A549 (cell line): ENCODE results near the gene COL7A1.

Experiments used
- CHD4 ChIP-seq: fragments of 200-600 bp; sonication (generic); IDR thresholded peaks from 2 replicates; pipeline ENCODE4 v1.6.1; 2016; ENCODE audit warnings: antibody characterized with exemption, mild to moderate bottlenecking, borderline replicate concordance
- EP300 ChIP-seq, 2 experiments: fragments of >200 bp; sonication (Bioruptor Twin); formaldehyde crosslinking; IDR thresholded peaks; 2 replicates in 1 of 2; 3 replicates in 1 of 2; pipeline ENCODE4 v1.6.1; 2016 to 2017
- JUN ChIP-seq, 2 experiments: fragments of >200 bp; sonication (Bioruptor Twin); formaldehyde crosslinking; IDR thresholded peaks; 2 replicates in 1 of 2; 3 replicates in 1 of 2; pipeline ENCODE4 v1.6.1; 2016 to 2017
- KDM1A ChIP-seq: fragments of 200-600 bp; sonication (generic); IDR thresholded peaks from 2 replicates; pipeline ENCODE4 v1.6.1; 2016; ENCODE audit warnings: low read depth, mild to moderate bottlenecking
- POLR2A ChIP-seq: IDR thresholded peaks from 2 replicates; pipeline ENCODE4 v1.6.1; 2012; ENCODE audit warnings: mild to moderate bottlenecking, low read length
- RAD21 ChIP-seq, 2 experiments: fragments of >200 bp in 1 of 2; sonication (Bioruptor Twin) in 1 of 2; formaldehyde crosslinking in 1 of 2; IDR thresholded peaks in 1 of 2; conservative IDR thresholded peaks in 1 of 2; 2 replicates in 1 of 2; 3 replicates in 1 of 2; pipeline ENCODE4 v1.6.1; 2012 to 2018; ENCODE audit warnings: inconsistent platforms in 1 of 2
- ZSCAN20 ChIP-seq: fragments of 250-450 bp; sonication (Bioruptor Pico); IDR thresholded peaks from 2 replicates; pipeline ENCODE4 v1.8.0; 2022; ENCODE audit warnings: mild to moderate bottlenecking, moderate library complexity
- TF ChIP-seq, protein P1 (sequence below): fragments of >200 bp; sonication (Bioruptor Twin); formaldehyde crosslinking; IDR thresholded peaks from 3 replicates; pipeline ENCODE4 v1.5.1; 2016
- TF ChIP-seq, protein P2 (sequence below): fragments of 450-650 bp; IDR thresholded peaks from 2 replicates; pipeline ENCODE4 v1.6.1; 2014; ENCODE audit warnings: antibody characterized with exemption

GRCh38 chr3:48623851-48624547, 28.9 kb upstream of the COL7A1 start:
- TF ChIP-seq, protein P1, sequence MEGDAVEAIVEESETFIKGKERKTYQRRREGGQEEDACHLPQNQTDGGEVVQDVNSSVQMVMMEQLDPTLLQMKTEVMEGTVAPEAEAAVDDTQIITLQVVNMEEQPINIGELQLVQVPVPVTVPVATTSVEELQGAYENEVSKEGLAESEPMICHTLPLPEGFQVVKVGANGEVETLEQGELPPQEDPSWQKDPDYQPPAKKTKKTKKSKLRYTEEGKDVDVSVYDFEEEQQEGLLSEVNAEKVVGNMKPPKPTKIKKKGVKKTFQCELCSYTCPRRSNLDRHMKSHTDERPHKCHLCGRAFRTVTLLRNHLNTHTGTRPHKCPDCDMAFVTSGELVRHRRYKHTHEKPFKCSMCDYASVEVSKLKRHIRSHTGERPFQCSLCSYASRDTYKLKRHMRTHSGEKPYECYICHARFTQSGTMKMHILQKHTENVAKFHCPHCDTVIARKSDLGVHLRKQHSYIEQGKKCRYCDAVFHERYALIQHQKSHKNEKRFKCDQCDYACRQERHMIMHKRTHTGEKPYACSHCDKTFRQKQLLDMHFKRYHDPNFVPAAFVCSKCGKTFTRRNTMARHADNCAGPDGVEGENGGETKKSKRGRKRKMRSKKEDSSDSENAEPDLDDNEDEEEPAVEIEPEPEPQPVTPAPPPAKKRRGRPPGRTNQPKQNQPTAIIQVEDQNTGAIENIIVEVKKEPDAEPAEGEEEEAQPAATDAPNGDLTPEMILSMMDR = no peak
- TF ChIP-seq, protein P2, sequence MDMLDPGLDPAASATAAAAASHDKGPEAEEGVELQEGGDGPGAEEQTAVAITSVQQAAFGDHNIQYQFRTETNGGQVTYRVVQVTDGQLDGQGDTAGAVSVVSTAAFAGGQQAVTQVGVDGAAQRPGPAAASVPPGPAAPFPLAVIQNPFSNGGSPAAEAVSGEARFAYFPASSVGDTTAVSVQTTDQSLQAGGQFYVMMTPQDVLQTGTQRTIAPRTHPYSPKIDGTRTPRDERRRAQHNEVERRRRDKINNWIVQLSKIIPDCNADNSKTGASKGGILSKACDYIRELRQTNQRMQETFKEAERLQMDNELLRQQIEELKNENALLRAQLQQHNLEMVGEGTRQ = peak; percentile 8; the same call in 1 of the 2 replicates
- TF ChIP-seq POLR2A (no peak), CHD4 (no peak), RAD21 (conservative IDR thresholded peaks at IDR 0.05 in 1 of 2, IDR thresholded peaks at IDR 0.05 in 1 of 2) (no peak), EP300 (IDR thresholded peaks at IDR 0.05) (no peak), JUN (IDR thresholded peaks at IDR 0.05) (no peak), KDM1A (no peak), ZSCAN20 (CRISPR knock-in tag) (no peak)
